Measurements from ENCODE around the gene OSBPL7. TPM values are rescaled to one million over a fixed set of nuclear protein-coding genes. Genes with fewer than 3 reads are reported as not detected.

The OSBPL7 gene
- total and polyA plus RNA-seq, 2 donors (not counting 1 experiment from before 2014, with no cell fraction given) = 51.0 to 61.3 TPM

DNA sequence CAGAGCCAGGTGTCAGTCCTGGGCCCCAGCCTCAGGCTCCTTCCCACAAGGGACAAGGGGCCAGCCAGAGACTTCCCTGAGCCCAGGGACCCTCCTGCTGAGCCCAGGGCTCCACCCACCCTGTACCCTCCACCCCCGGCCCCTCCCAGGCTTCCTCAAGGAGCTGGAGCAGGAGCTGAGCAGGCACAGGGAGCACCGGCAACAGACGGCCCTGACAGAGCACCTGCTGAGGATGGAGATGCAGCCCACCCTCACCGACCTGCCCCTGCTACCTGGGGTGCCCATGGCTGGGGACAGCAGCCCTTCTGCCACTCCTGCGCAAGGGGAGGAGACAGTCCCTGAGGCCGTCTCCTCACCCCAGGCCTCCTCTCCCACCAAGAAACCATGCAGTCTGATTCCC is 15.0 kb upstream of the OSBPL7 start:
- intact Hi-C loops (cut with micrococcal nuclease) = no loop called here
- H3K4me3 Mint-ChIP-seq = no peak overlapping the region
- Histone ChIP-seq H2AFZ (ENCODE audit: insufficient read depth, low read depth, low read length, poor library complexity, severe bottlenecking) (no peak overlapping the region), H3K4me3 (ENCODE audit: control extremely low read depth in 1 of 5, extremely low read depth in 1 of 5, insufficient read depth in 1 of 5, low read depth in 2 of 5, low read length in 4 of 5) (no peak overlapping the region), H3K4me2 (replicated peaks; ENCODE audit: low read depth, low read length, poor library complexity, severe bottlenecking) (no peak overlapping the region), H3K9ac (ENCODE audit: low read length) (no peak overlapping the region), H3K27me3 (replicated peaks in 1 of 4; ENCODE audit: control extremely low read depth in 1 of 4, control insufficient read depth in 3 of 4, insufficient read depth in 4 of 4, low read length in 3 of 4) (no peaks in the 10 kb centered on the region), H3K27ac (ENCODE audit: low read length in 2 of 2) (no peak overlapping the region), H3K79me2 (ENCODE audit: control insufficient read depth, insufficient read depth, low read length) (peaks cover 14% of the 10 kb centered on the region), H3K9me3 (ENCODE audit: control extremely low read depth in 1 of 3, control insufficient read depth in 2 of 3, insufficient read depth in 1 of 3, low read length in 2 of 3) (no peaks in the 10 kb centered on the region), H3K4me1 (ENCODE audit: control insufficient read depth in 2 of 2, insufficient read depth in 2 of 2, low read length in 2 of 2) (peaks cover 15 to 21% of the 10 kb centered on the region in 2 donors), H3K36me3 (replicated peaks in 1 of 2; ENCODE audit: control extremely low read depth in 1 of 2, control insufficient read depth in 1 of 2, extremely low read depth in 1 of 2, insufficient read depth in 2 of 2, low read length in 1 of 2) (peaks cover 0 to 15% of the 10 kb centered on the region in 2 experiments), H4K20me1 (ENCODE audit: control insufficient read depth, insufficient read depth, low read length, poor library complexity, severe bottlenecking) (no peaks in the 10 kb centered on the region)
- 98% methylated on average over 5 of the region's 6 CpGs for WGBS (ENCODE audit: insufficient coverage)
- no peak for DNase-seq
- no peak for ATAC-seq (ENCODE audit: low read depth)
- H3K4me1 Mint-ChIP-seq = peaks cover 25% of the 10 kb centered on the region
- H3K27me3 Mint-ChIP-seq = no peaks in the 10 kb centered on the region
- ChIA-PET POLR2A (interaction anchor here (0.7 kb wide), 1 partner anchor 93 kb away, joined by 6 read pairs; no protein-coding TSS in a partner anchor), CTCF (interaction anchor here (19.9 kb wide), 1 partner anchor 52 kb away, joined by 436 read pairs; the partner anchor contains the start of gene SP2)
- no peak for TF ChIP-seq EZH2 (IDR thresholded peaks at IDR 0.05; ENCODE audit: borderline replicate concordance, insufficient read depth, low read depth, low read length, poor library complexity, severe bottlenecking)
- TF ChIP-seq, protein P1, sequence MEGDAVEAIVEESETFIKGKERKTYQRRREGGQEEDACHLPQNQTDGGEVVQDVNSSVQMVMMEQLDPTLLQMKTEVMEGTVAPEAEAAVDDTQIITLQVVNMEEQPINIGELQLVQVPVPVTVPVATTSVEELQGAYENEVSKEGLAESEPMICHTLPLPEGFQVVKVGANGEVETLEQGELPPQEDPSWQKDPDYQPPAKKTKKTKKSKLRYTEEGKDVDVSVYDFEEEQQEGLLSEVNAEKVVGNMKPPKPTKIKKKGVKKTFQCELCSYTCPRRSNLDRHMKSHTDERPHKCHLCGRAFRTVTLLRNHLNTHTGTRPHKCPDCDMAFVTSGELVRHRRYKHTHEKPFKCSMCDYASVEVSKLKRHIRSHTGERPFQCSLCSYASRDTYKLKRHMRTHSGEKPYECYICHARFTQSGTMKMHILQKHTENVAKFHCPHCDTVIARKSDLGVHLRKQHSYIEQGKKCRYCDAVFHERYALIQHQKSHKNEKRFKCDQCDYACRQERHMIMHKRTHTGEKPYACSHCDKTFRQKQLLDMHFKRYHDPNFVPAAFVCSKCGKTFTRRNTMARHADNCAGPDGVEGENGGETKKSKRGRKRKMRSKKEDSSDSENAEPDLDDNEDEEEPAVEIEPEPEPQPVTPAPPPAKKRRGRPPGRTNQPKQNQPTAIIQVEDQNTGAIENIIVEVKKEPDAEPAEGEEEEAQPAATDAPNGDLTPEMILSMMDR (IDR thresholded peaks at IDR 0.05) = no peak
- H3K9me3 Mint-ChIP-seq (ENCODE audit: insufficient read depth) = no peaks in the 10 kb centered on the region
- H3K27ac Mint-ChIP-seq = no peak overlapping the region

- peaks cover 0 to 15% of the 10 kb centered on the region in 2 experiments for H3K36me3 ChIP-seq (replicated peaks in 1 of 2; ENCODE audit: control extremely low read depth in 1 of 2, control insufficient read depth in 1 of 2, extremely low read depth in 1 of 2, insufficient read depth in 2 of 2, low read length in 1 of 2)
- no peak overlapping the region for H3K9ac ChIP-seq (ENCODE audit: low read length)
- no peaks in the 10 kb centered on the region for H3K9me3 Mint-ChIP-seq (ENCODE audit: insufficient read depth)
- no CpG with 5 or more reads among the region's 5 CpGs for WGBS (ENCODE audit: insufficient coverage)
- H3K27ac ChIP-seq (ENCODE audit: low read length in 2 of 2) = no peak overlapping the region
- H3K27me3 ChIP-seq (replicated peaks in 1 of 4; ENCODE audit: control extremely low read depth in 1 of 4, control insufficient read depth in 3 of 4, insufficient read depth in 4 of 4, low read length in 3 of 4) = no peaks in the 10 kb centered on the region
- H3K4me1 ChIP-seq (ENCODE audit: control insufficient read depth in 2 of 2, insufficient read depth in 2 of 2, low read length in 2 of 2) = peaks cover 19 to 21% of the 10 kb centered on the region in 2 donors
- DNase-seq (no peak), ATAC-seq (ENCODE audit: low read depth) (no peak)
- CTCF ChIA-PET = interaction anchor here (0.8 to 19.9 kb wide), 3 partner anchors 13 to 144 kb away, joined by 3 to 436 read pairs (median 4); partner anchors contain the start of genes OSBPL7 and SP2
- peaks cover 29% of the 10 kb centered on the region for H3K4me1 Mint-ChIP-seq
- no peaks in the 10 kb centered on the region for H3K9me3 ChIP-seq (ENCODE audit: control extremely low read depth in 1 of 3, control insufficient read depth in 2 of 3, insufficient read depth in 1 of 3, low read length in 2 of 3)
- H2AFZ ChIP-seq (ENCODE audit: insufficient read depth, low read depth, low read length, poor library complexity, severe bottlenecking) = no peak overlapping the region
- POLR2A ChIA-PET = no interaction called here
- TF ChIP-seq, protein P1 (IDR thresholded peaks at IDR 0.05) = no peak
- TF ChIP-seq EZH2 (IDR thresholded peaks at IDR 0.05; ENCODE audit: borderline replicate concordance, insufficient read depth, low read depth, low read length, poor library complexity, severe bottlenecking) = no peak
- no peak overlapping the region for H3K4me3 Mint-ChIP-seq
- H3K4me2 ChIP-seq (replicated peaks; ENCODE audit: low read depth, low read length, poor library complexity, severe bottlenecking) = no peak overlapping the region
- peaks cover 8% of the 10 kb centered on the region for H4K20me1 ChIP-seq (ENCODE audit: control insufficient read depth, insufficient read depth, low read length, poor library complexity, severe bottlenecking)
- H3K79me2 ChIP-seq (ENCODE audit: control insufficient read depth, insufficient read depth, low read length) = peaks cover 21% of the 10 kb centered on the region
- intact Hi-C loops (cut with micrococcal nuclease) = no loop called here
- no peaks in the 10 kb centered on the region for H3K27me3 Mint-ChIP-seq
- H3K27ac Mint-ChIP-seq = no peak overlapping the region
- no peak overlapping the region for H3K4me3 ChIP-seq (ENCODE audit: control extremely low read depth in 1 of 5, extremely low read depth in 1 of 5, insufficient read depth in 1 of 5, low read depth in 2 of 5, low read length in 4 of 5)
Measured at GRCh38 chr17:47834756-47835155, 13.2 kb upstream of the OSBPL7 start.
